Right lobe of liver (tissue), 6 donors: ENCODE results near the gene NRXN2. TPM values are rescaled to one million over a fixed set of nuclear protein-coding genes. Genes with fewer than 3 reads are reported as not detected.
A peak's percentile ranks its signal among the peaks of the same experiment; 100 is the strongest.

Source experiments
- ATAC-seq, 4 donors: fragments of 200-7000 bp; cut with Tn5 transposase; one replicate each; pipeline ENCODE4 v1.9.1; 2020; ENCODE audit warnings: mild to moderate bottlenecking in 4 of 4, moderate library complexity in 4 of 4
- DNase-seq, 3 donors: peaks; one replicate each; pipeline ENCODE4 v3.0.0-alpha.2; 2020
- H3K27ac ChIP-seq, 3 donors: fragments of 200-600 bp; one replicate each; pipeline ENCODE4 v1.8.0; 2022
- H3K27me3 ChIP-seq, 2 donors: fragments of 200-600 bp; one replicate each; pipeline ENCODE4 v1.8.0; 2022
- H3K36me3 ChIP-seq, 4 donors: fragments of 200-600 bp; sonication (generic) in 1 of 4; one replicate each; pipeline versions ENCODE4 v1.5.1 to v1.8.0; 2017 to 2022; ENCODE audit warnings: control low read depth in 1 of 4
- H3K4me1 ChIP-seq, 4 donors: fragments of 200-600 bp; sonication (generic) in 1 of 4; one replicate each; pipeline versions ENCODE4 v1.5.1 to v1.8.0; 2017 to 2022; ENCODE audit warnings: control low read depth in 1 of 4
- H3K4me3 ChIP-seq, 3 donors: fragments of 200-600 bp; one replicate each; pipeline ENCODE4 v1.8.0; 2022
- H3K9me3 ChIP-seq, 4 donors: fragments of 200-600 bp; sonication (generic) in 1 of 4; one replicate each; pipeline versions ENCODE4 v1.5.1 to v1.8.0; 2017 to 2022; ENCODE audit warnings: control low read depth in 1 of 4
- CTCF ChIP-seq, 4 donors: fragments of 200-600 bp in 3 of 4; fragments of 450-650 bp in 1 of 4; IDR thresholded peaks; one replicate each; pipeline versions ENCODE4 v1.5.1 to v1.8.0; 2016 to 2022; ENCODE audit warnings: antibody characterized with exemption in 4 of 4, mild to moderate bottlenecking in 2 of 4
- POLR2A ChIP-seq: fragments of 450-650 bp; IDR thresholded peaks from one replicate; pipeline ENCODE4 v1.6.1; 2017; ENCODE audit warnings: antibody characterized with exemption, mild to moderate bottlenecking
- WGBS: methylation state at CpG from one replicate; pipeline ENCODE4 v1.1.6; 2018; ENCODE audit warnings: low coverage, low lambda C conversion rate; ENCODE audit not compliant: insufficient coverage; ENCODE audit errors: missing lambda C conversion rate; 5-methylcytosine and 5-hydroxymethylcytosine counted together
- intact Hi-C, 2 donors: fragments of 100-400 bp; cut with DNase I; formaldehyde crosslinking; loops; one replicate each; pipeline versions ENCODE4 v1.11.2 to v1.14.1; 2022
- total RNA-seq, 6 experiments: library from RNA; depleted of rRNA in 2 of 6; stranded (reverse); fragments of >200 nt in 2 of 6; fragmentation: NEBNext Ultra II Directional in 3 of 6; extraction: Animal tissue kit (Norgen Biotek cat#: 25700) in 3 of 6; gene quantifications; one replicate each; pipeline versions ENCODE4 v1.1.0 to v1.2.4, GENCODE V29; 2016 to 2023
- donor health status: DM: no; HTN: yes; CAD: no.
- donor health status: DM: no; HTN: no; CAD: no.
- donor health status: DM: no; HTN: no; CAD: no.
- donor health status: DM: no; HTN: yes; CAD: no.
- donor health status: DM: no; HTN: yes; CAD: no.

Gene NRXN2
- total RNA-seq, 6 experiments from 2014 or later = 1.6 to 7.7 (median 2.3) TPM

DNA sequence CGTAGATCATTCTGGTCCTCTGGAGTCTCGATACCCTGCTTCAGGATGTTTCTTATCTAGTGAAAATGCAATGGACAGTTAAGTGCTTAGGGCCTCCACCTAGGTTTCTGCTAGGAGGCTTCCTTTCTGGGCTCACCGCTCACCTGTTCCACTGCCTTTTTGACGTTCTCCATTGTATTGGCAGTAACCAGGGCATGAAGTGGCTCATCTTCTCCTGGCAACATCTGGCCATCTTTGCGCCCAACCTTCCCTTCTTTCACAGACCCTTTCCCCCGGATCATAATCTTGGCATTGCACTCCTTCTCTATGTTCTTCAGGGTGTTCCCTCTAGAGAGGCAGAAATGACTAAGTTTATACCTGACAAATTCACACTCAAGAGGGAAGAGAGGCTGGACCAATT is 46.3 kb upstream of the NRXN2 start:
- ATAC-seq (no peak), DNase-seq (no peak)
- no peaks in the 10 kb centered on the region for H3K9me3 ChIP-seq
- peaks cover 57 to 99% (median 76%) of the 10 kb centered on the region in 4 donors for H3K36me3 ChIP-seq
- intact Hi-C loops = loop anchor here in 1 of 2 donors (10.0 kb wide), 1 partner anchor 84 kb away; no protein-coding TSS in a partner anchor
- H3K4me1 ChIP-seq = no peaks in the 10 kb centered on the region
- H3K4me3 ChIP-seq = no peak overlapping the region
- H3K27ac ChIP-seq = no peak overlapping the region
- no peaks in the 10 kb centered on the region for H3K27me3 ChIP-seq
- 87% methylated on average over 6 of the region's 6 CpGs for WGBS
- TF ChIP-seq POLR2A = no peak
- TF ChIP-seq CTCF (IDR thresholded peaks at IDR 0.05) = no peak

DNA sequence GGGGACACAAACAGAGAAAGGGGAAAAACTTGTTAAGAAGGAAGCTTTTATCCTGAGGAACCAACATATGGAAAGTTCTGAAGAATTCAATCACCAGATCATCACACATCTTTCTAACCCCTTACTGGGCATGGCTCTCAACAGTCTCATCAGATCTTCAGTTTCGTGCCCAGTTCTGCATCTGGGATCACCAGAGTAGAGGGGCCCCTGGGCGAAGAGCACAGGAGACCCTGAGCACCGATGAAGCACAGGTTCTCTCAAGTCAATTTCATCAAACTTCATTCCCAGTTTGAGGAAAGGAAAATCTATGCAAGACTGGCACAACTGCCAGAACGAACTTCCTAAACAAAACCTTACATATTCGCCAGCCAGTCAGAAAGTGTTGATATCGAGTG is 45.3 kb upstream of the NRXN2 start:
- Histone ChIP-seq H3K27ac (no peak overlapping the region), H3K4me1 (no peaks in the 10 kb centered on the region), H3K9me3 (no peaks in the 10 kb centered on the region), H3K27me3 (no peaks in the 10 kb centered on the region), H3K36me3 (peaks cover 48 to 99% (median 73%) of the 10 kb centered on the region in 4 donors), H3K4me3 (no peak overlapping the region)
- DNase-seq = no peak
- no peak for ATAC-seq
- intact Hi-C loops = loop anchor here in 1 of 2 donors (10.0 kb wide), 1 partner anchor 83 kb away; no protein-coding TSS in a partner anchor
- TF ChIP-seq CTCF (IDR thresholded peaks at IDR 0.05) (no peak), POLR2A (no peak)
- WGBS = 89% methylated on average over 6 of the region's 6 CpGs

DNA sequence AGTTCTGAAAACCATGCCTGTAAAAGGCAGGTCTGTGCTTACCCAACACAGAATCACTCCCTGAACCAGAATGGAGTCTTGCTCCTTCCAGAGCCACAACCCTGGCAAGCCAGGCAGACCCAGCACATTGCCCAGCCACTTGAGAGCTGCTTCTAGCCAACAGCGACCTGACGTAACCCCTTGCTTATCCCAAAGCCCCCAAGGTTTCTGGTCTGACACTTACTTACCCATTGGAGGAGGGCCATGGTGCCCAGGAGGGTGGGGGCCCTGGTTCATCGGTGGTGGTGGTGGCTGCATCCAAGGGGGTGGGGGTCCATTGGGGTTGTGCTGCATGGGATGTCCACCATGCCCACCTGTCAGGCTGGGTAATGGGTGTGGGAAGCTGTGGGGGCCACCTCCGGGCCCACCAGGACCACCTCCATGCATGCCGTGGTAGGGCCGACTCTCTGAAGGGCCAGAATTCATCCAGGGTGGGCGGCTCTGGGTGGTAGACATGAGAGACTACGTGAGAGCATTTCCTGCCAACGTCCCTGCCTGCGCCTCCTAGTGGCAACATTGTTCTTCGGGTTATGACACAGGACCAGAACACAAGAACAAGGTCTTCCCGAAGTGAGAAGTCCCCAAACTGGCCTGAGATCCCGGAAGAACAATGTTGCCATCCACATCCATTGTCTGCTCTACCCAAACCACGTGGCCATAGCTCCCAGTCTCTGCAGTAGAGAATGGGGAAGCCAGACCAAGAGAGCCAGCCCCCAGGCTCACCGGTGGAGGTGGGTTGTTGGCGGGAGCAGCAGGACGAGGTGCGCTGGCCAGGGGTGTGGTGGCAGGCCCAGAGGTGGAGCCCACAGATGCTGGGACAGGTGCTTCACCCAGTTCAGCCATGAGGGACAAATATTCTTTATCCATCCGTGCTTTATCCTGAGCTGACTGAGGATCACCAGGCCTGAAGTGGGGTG is 44.6 kb upstream of the NRXN2 start:
- TF ChIP-seq CTCF (IDR thresholded peaks at IDR 0.05) (peak; percentile 60 to 70 (median 62)), POLR2A (no peak)
- H3K9me3 ChIP-seq = no peaks in the 10 kb centered on the region
- intact Hi-C loops = loop anchor here in 1 of 2 donors (10.0 kb wide), 1 partner anchor 83 kb away; no protein-coding TSS in a partner anchor
- H3K4me3 ChIP-seq = no peak overlapping the region
- no peaks in the 10 kb centered on the region for H3K4me1 ChIP-seq
- no peak overlapping the region for H3K27ac ChIP-seq
- DNase-seq (peak in 1 of 3 donors; percentile 59), ATAC-seq (peak; percentile 35 to 53 (median 42))
- H3K27me3 ChIP-seq = no peaks in the 10 kb centered on the region
- 44% methylated on average over 9 of the region's 19 CpGs for WGBS
- peaks cover 45 to 98% (median 66%) of the 10 kb centered on the region in 4 donors for H3K36me3 ChIP-seq

DNA sequence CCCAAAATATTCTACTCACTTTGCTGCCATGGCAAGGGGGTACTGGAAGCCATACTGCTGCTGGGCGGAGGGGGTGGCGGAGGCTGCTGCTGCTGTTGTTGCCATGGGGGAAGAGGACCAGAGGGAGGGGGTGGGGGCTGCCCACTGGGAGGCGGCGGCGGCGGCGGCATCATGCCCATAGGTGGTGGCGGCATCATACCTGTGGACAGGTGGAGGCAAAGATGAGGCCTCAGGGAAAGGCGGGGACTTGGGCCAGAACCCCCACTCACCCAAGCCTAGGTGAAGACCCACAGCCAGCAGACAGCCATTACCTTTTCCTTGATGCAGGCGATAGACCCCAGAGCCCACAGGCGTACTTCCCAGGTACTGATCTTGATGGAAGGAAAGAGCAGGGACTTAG is 43.9 kb upstream of the NRXN2 start:
- Histone ChIP-seq H3K4me3 (no peak overlapping the region), H3K9me3 (no peaks in the 10 kb centered on the region), H3K27me3 (no peaks in the 10 kb centered on the region), H3K4me1 (no peaks in the 10 kb centered on the region), H3K27ac (no peak overlapping the region), H3K36me3 (peaks cover 41 to 90% (median 62%) of the 10 kb centered on the region in 4 donors)
- peak in 1 of 3 donors; percentile 15 for DNase-seq
- no peak for ATAC-seq
- TF ChIP-seq POLR2A = no peak
- no peak for TF ChIP-seq CTCF (IDR thresholded peaks at IDR 0.05)
- 98% methylated on average over 8 of the region's 11 CpGs for WGBS
- intact Hi-C loops = loop anchor here in 1 of 2 donors (10.0 kb wide), 1 partner anchor 82 kb away; no protein-coding TSS in a partner anchor
